Activated naive CD8-positive, alpha-beta T cell treated with anti-CD3 and anti-CD28 coated beads for 36 hours (primary cell): Measurements from ENCODE around the gene LINGO3. TPM values are rescaled to one million over a fixed set of nuclear protein-coding genes. Genes with fewer than 3 reads are reported as not detected.

Source experiments
- DNase-seq: peaks from one replicate; pipeline ENCODE4 v3.0.0; 2021
- H3K27ac Mint-ChIP-seq: one replicate; pipeline ENCODE4 v1.8.0; 2022; ENCODE audit warnings: mild to moderate bottlenecking, moderate library complexity, mixed read lengths
- H3K27me3 Mint-ChIP-seq: one replicate; pipeline ENCODE4 v1.8.0; 2022; ENCODE audit warnings: mild to moderate bottlenecking, mixed read lengths
- H3K36me3 Mint-ChIP-seq: one replicate; pipeline ENCODE4 v1.8.0; 2021; ENCODE audit warnings: mild to moderate bottlenecking, mixed read lengths
- H3K4me1 Mint-ChIP-seq: one replicate; pipeline ENCODE4 v1.8.0; 2021; ENCODE audit warnings: mixed read lengths
- H3K4me3 Mint-ChIP-seq: one replicate; pipeline ENCODE4 v1.8.0; 2022; ENCODE audit warnings: mild to moderate bottlenecking, moderate library complexity, mixed read lengths
- H3K9me3 Mint-ChIP-seq: one replicate; pipeline ENCODE4 v1.8.0; 2022; ENCODE audit warnings: mixed read lengths
- total RNA-seq, 2 experiments: library from RNA; stranded (reverse); gene quantifications; one replicate each; pipeline ENCODE4 v1.2.3, GENCODE V29; 2021

The LINGO3 gene
- total RNA-seq, 2 experiments from 2014 or later, result 0.28 TPM; not detected in 1

DNA sequence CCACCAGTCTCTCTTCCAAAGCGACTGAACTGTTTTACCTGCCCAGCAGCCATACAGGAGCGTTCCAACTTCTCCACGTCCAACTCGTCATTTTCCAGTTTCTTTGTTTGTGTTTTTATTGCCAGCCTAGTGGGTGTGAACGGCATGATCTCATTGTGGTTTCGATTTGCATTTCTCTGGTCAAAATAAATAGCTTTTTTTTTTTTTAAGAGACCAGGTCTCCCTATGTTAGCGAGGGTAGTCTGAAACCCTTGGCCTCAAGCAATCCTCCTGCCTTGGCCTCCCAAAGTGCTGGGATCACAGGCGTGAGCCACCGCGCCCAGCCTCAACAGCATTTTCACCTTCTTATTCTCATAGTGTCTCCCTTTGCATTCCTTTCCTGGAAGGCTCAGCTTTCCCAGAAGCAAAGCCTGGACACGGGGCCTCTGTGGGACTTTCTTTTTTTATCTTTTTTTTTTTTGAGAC lies 47.6 kb downstream of the LINGO3 start:
- no peaks in the 10 kb centered on the region for H3K9me3 Mint-ChIP-seq
- no peak for DNase-seq
- no peaks in the 10 kb centered on the region for H3K27me3 Mint-ChIP-seq
- no peaks in the 10 kb centered on the region for H3K36me3 Mint-ChIP-seq
- H3K4me1 Mint-ChIP-seq, result peaks cover 16% of the 10 kb centered on the region
- H3K27ac Mint-ChIP-seq, result no peak overlapping the region
- no peak overlapping the region for H3K4me3 Mint-ChIP-seq

DNA sequence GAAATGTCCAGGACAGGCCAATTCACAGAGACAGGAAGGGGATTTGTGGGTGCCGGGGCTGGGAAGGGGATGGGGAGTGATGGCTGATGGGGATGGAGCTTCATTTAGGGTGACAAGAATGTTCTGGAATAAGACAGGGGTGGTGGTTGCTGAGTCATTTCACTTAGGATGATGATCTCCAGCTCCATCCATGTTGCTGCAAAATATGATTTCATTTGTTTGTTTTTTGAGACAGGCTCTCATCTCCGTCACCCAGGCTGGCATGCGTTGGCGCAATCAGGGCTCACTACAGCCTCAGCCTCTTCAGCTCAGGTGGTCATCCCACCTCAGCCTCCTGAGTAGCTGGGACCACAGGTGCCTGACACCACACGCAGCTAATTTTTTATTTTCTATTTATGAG lies 48.6 kb downstream of the LINGO3 start:
- H3K9me3 Mint-ChIP-seq, result no peaks in the 10 kb centered on the region
- no peaks in the 10 kb centered on the region for H3K27me3 Mint-ChIP-seq
- H3K4me3 Mint-ChIP-seq, result no peak overlapping the region
- no peak overlapping the region for H3K27ac Mint-ChIP-seq
- H3K36me3 Mint-ChIP-seq, result no peaks in the 10 kb centered on the region
- peaks cover 16% of the 10 kb centered on the region for H3K4me1 Mint-ChIP-seq
- no peak for DNase-seq

Other genes starting within 250 kb of the LINGO3 start
- gene MOB3A, start 211.8 kb downstream of the LINGO3 start, total RNA-seq, result 100 to 1,000 TPM; 147 to 153 TPM
- 10 to 100 TPM; 12.4 to 12.6 TPM for gene IZUMO4, start 211.2 kb downstream of the LINGO3 start, total RNA-seq
- 10 to 100 TPM; 92.0 to 96.0 TPM for gene AP3D1, start 156.6 kb downstream of the LINGO3 start, total RNA-seq
- 10 to 100 TPM; 71.8 to 75.1 TPM for gene DOT1L, start 144.2 kb downstream of the LINGO3 start, total RNA-seq
- 10 to 100 TPM; 82.7 to 84.6 TPM for gene PLEKHJ1, start 71.8 kb downstream of the LINGO3 start, total RNA-seq
- gene SF3A2, start 71.3 kb downstream of the LINGO3 start, total RNA-seq, result 100 to 1,000 TPM; 160 to 162 TPM
- gene AMH, start 58.8 kb downstream of the LINGO3 start, total RNA-seq, result 1 to 10 TPM; 7.4 to 10.0 TPM
- gene JSRP1, start 51.7 kb downstream of the LINGO3 start, total RNA-seq, result under 1 TPM; 0.45 to 0.50 TPM
- gene PEAK3, start 26.0 kb downstream of the LINGO3 start, total RNA-seq, result not detected
- 100 to 1,000 TPM; 175 to 187 TPM for gene LSM7, start 20.4 kb upstream of the LINGO3 start, total RNA-seq
- 10 to 100 TPM; 47.1 to 53.2 TPM for gene SPPL2B, start 20.5 kb upstream of the LINGO3 start, total RNA-seq
- not detected for gene TMPRSS9, start 52.1 kb upstream of the LINGO3 start, total RNA-seq
- gene TIMM13, start 119.4 kb upstream of the LINGO3 start, total RNA-seq, result 100 to 1,000 TPM; 179 to 184 TPM
- 100 to 1,000 TPM; 105 to 107 TPM for gene LMNB2, start 148.8 kb upstream of the LINGO3 start, total RNA-seq
- gene GADD45B, start 168.0 kb upstream of the LINGO3 start, total RNA-seq, result 10 to 100 TPM; 83.0 to 97.2 TPM